Measurements from ENCODE around the gene CPN2.

Gene CPN2

GRCh38 chr3:194327218-194328052 is 23.7 kb downstream of the CPN2 start:
- DNase-seq: no peak

GRCh38 chr3:194326968-194327217 is 24.2 kb downstream of the CPN2 start:
- DNase-seq: no peak

DNA sequence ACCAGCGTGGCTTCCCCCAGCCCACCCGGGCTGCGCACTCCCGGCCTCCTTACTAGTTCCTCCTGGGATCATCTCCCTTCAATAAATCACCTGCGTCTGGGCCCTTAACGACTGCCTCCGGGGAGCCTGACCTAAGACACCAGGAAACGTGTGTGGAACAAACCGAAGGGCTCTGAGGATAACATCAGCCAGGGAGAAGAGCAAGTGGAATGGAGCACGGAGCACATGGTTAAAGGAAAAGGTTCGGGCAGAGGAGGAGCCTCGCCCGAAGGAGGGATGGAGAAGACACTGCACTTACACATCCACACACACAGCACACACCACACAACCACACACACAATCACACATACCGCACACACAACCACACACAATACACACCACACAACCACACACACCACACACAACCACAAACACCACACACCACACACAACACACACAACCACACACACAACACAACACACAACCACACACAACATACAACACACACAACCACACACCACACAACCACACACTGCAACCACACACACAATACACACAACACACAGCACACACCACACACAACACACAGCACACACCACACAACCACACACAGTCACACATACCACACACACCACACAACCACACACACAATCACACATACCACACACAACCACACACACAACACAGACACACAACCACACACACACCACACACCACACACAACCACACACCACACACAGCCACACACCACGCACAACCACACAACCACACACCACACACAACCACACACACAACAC is 24.7 kb downstream of the CPN2 start:
- no peak for DNase-seq

- no peak for DNase-seq
Measured at GRCh38 chr3:194325424-194326153, 25.5 kb downstream of the CPN2 start.

DNA sequence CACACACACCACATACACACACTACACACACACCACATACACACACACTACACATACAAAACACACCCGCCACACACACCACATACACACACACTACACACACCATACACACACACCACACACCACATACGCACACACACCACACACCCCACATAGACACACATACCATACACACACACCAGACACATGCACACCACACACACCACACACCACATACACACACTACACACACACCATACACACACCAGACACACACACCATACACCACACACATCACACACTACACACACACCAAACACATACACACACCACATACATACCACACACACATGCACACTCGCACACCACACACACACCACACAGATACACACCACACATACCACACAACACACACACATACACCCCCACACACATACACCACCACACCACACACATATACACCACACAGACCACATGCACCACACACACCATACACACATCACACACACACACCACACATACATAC is 26.3 kb downstream of the CPN2 start:
- no peak for DNase-seq

DNA sequence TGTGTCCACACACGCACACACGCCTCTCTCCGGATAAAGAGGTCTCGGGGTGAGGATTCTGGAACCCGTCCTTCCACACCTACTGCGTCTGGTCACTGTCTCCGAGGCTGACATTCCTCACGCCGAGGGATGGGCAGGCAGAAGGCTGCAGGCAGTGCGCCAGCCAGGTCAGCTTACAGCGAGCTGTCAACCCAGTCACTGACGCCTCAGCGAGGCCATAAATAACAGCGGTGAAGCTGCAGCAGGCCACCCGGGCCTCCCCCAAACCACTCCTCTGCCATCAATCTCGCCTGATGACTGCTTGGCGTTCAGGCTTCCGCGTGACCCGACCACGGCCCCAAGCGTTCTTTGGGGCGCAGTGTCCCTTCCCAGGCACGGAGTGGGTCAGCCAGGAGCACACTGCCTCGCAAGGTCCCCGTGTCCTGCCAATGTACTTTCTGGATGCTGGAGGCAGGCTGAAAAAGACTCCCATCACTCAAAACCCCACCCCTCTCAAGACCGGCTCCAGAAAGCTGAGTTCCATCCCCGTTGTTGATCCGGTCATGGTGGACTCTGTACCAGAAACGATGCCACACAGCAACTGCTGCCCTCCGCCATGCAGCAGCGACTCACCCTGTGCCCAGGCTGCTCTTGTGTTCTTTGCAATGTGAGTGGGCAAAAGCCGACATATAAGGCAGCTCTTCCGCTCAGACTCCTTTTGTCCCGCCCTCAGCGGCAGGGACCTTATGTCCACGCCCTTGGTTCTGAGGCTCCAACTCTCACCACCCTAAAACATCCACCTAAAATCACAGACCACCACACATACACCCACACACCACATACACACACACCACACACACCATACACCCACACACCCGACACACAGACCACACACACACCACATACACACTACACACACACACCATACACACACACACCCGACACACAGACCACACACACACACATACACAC is 27.1 kb downstream of the CPN2 start:
- no peak for DNase-seq

DNA sequence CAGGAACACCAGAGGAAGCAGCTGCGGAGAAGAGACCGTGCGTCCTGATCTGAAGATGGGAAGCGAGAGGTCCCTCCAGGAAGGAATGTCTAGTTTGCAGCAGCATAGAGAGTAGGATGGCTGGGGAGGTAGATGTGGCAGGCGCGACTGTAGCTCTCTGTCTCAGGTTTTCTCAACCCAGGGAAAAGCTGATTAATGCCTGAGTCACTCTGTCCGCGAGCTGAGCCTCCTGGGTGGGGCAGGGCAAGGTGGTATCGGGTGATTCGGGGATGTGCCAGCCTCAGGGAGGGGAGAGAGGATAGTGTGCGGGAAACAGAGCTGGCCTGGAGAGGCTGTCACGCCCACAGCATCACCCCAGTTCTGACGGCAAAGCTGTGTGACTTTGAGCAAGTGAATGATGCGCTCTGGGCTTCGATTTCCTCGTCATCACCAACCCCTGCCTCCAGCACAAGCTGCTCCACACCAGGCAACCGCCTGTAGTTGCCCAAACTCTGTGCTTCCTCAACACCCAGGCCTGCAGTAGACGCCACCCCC is 28.4 kb downstream of the CPN2 start:
- DNase-seq: peak; percentile 10

- DNase-seq: no peak
Measured at GRCh38 chr3:194321693-194322640, 29.2 kb downstream of the CPN2 start.

DNA sequence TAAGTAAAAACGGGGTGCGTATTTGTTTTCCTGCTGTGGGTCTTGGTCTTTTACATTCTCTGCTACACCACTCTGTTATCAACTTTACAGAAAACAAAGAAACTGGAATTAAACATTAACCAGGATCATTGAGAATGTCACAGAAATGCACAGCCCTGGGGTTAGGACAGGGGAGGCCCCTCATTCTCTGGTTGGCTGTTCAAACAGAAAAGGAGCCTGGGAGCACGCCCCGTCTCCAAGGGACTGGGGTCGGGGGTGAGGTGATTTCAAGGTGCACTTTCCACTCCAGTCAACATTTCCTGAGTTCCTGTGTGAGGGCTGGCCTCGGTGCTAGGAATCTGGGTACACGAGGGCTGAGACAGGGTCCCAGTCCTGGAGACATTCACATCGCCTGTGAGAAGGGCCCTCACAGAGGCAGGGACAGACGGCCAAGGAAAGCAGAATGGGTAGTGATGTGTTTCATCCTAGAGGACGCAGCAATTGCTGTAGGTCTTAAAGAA is 30.3 kb downstream of the CPN2 start:
- no peak for DNase-seq

- no peak for DNase-seq
Measured at GRCh38 chr3:194320100-194320499, 31.0 kb downstream of the CPN2 start.

GRCh38 chr3:194318511-194319161 is 32.5 kb downstream of the CPN2 start:
- DNase-seq: no peak

DNA sequence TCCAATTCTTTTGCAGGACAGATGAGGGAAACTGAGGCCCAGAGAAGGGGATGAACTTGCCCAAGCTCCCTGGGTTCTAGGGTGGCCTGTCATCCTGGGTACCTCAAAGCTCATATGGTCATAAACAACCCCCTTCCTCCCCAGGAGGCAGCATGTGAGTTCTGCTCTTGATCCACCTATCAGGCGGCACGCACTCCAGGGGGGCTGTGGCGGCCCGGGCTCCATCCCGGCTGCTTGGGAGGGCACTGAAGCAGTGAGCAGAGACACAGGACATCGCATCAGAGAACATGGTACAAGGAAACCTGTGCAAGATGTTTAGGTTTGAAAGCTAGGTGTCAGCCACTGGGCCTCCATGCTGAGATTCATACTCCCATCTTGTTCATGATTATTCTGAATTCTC is 34.2 kb downstream of the CPN2 start:
- DNase-seq: no peak

DNA sequence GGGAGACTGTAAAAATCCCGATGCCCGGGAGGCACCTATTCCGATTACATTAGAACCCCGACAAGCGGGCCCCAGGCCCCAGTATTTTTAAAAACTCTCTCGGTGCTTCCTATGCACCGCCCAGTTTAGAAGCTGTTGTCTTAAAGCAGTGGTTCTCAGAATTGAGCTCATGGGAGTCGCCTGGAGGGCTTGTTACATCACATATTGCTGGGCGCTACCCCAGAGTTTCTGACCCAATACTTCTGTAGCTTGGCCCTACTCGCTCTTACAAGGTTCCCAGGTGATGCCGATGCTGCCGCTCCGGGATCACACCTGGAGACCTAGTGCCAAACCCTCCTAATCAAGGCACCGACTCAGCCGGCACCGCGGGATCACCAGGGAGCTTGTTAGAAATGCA is 35.2 kb downstream of the CPN2 start:
- no peak for DNase-seq

DNA sequence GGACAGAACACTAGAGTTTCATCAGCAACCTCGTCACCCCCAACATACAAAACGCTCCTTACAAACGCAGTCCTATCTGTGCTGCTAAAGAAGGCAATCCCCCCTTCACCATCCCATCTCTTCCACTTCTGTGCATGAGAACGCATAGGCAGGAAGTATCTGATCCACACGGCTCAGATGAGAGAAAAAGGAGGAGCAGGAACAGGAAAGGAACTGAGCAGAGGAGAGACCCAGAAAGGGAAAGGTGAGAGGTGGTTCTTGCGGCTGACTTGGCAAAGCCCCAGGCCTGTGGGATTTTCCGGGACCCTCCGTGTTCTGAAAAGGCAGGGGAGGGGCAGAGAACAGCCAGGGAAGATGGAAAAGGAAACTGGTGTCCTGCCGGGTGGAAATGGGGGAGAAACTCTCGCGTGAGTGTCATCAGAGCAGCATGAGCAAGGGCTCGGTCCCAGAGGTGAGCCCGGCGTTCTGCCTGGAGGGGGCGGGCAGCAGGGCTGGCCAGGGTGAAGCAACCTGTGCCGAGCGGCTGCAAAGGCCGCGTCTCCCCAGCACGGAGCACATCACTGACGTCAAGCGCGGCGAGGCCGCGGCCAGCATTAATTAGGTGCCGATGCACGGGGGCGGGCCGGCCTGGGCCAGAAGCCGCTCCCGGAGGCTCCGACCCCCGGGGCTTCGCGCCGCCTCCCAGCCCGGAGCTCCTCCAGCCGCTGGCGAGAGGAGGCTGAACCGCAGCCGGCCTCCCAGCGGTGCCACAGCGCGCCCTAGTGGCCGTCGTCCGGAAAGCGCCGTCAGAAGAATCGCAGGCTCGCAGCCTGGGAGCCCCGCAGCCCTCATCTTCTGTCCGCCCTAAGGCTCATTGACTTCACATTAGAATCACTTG is 35.8 kb downstream of the CPN2 start:
- DNase-seq: peak; percentile 69

- no peak for DNase-seq
Measured at GRCh38 chr3:194314388-194315068, 36.6 kb downstream of the CPN2 start.

GRCh38 chr3:194313560-194314387 is 37.4 kb downstream of the CPN2 start:
- DNase-seq: no peak

GRCh38 chr3:194312743-194313281 is 38.3 kb downstream of the CPN2 start:
- DNase-seq: no peak
